GM12878 (cell line): Measurements from ENCODE around the gene KDM4C. TPM values are rescaled to one million over a fixed set of nuclear protein-coding genes. Genes with fewer than 3 reads are reported as not detected.

ENCODE experiments used
- ATAC-seq: fragments of 200-7000 bp; cut with Tn5 transposase; 3 replicates; pipeline ENCODE4 v1.9.1; 2020; ENCODE audit warnings: mild to moderate bottlenecking, moderate library complexity
- BruUV-seq: library from RNA; stranded (reverse); fragments of 400-500 nt; replicated peaks from 2 replicates; lab custom pipeline; 2021; lab: Mats Ljungman, UMichigan
- CTCF ChIA-PET: fragments of 300-600 bp; sonication (Branson Sonifier 250); formaldehyde crosslinking; extraction: SDS; loops from one replicate; lab custom pipeline; 2021; ENCODE audit warnings: inconsistent platforms; lab: Yijun Ruan, JAX
- POLR2A ChIA-PET: fragments of 350-600 bp; formaldehyde crosslinking; extraction: SDS; loops from one replicate; lab custom pipeline; 2021; ENCODE audit warnings: inconsistent platforms; lab: Charles Lee
- RAD21 ChIA-PET: fragments of 300-600 bp; sonication (Branson Sonifier 250); formaldehyde crosslinking; loops from one replicate; lab custom pipeline; 2023; ENCODE audit warnings: antibody characterized with exemption; ENCODE audit not compliant: unreplicated experiment; lab: Charles Lee
- SMC1A ChIA-PET: fragments of 300-600 bp; sonication (Branson Sonifier 250); formaldehyde crosslinking; loops from one replicate; lab custom pipeline; 2023; ENCODE audit not compliant: unreplicated experiment, uncharacterized antibody; lab: Charles Lee
- DNase-seq: peaks from one replicate; pipeline ENCODE4 v3.0.0-alpha.2; 2011; ENCODE audit warnings: low read depth, low spot score
- FAIRE-seq: peaks from 3 replicates; lab custom pipeline; 2011; peaks lifted over from hg19 to GRCh38; lab: Jason Lieb, UNC
- H2AFZ ChIP-seq: 2 replicates; pipeline ENCODE4 v1.6.0; 2011; ENCODE audit warnings: low read depth, low read length, control low read depth; ENCODE audit not compliant: control insufficient read depth
- H3K27ac ChIP-seq: 2 replicates; pipeline ENCODE4 v1.5.1; 2011; ENCODE audit warnings: control low read depth; ENCODE audit not compliant: control insufficient read depth, insufficient read depth
- H3K27me3 ChIP-seq, 2 experiments: replicated peaks in 1 of 2; 2 replicates each; pipeline versions ENCODE4 v1.6.0 to v1.6.1; 2011; ENCODE audit warnings: low read length in 1 of 2; ENCODE audit not compliant: control insufficient read depth in 2 of 2, insufficient read depth in 2 of 2
- H3K36me3 ChIP-seq, 2 experiments: 2 replicates each; pipeline ENCODE4 v1.5.1; 2011; ENCODE audit warnings: low read length in 1 of 2; ENCODE audit not compliant: control insufficient read depth in 2 of 2, insufficient read depth in 2 of 2
- H3K4me1 ChIP-seq: 2 replicates; pipeline ENCODE4 v1.6.1; 2011; ENCODE audit warnings: mild to moderate bottlenecking, low read length, moderate library complexity, mixed read lengths; ENCODE audit not compliant: control insufficient read depth, insufficient read depth
- H3K4me2 ChIP-seq: 2 replicates; pipeline ENCODE4 v1.6.0; 2011; ENCODE audit warnings: control low read depth; ENCODE audit not compliant: control insufficient read depth, insufficient read depth
- H3K4me3 ChIP-seq: fragments of 200-600 bp; sonication (generic); 2 replicates; pipeline ENCODE4 v1.5.1; 2016
- H3K79me2 ChIP-seq: 2 replicates; pipeline ENCODE4 v1.6.0; 2011; ENCODE audit warnings: low read length; ENCODE audit not compliant: control insufficient read depth, insufficient read depth
- H3K9ac ChIP-seq: 2 replicates; pipeline ENCODE4 v1.8.0; 2011; ENCODE audit warnings: low read length, control low read depth, mixed read lengths; ENCODE audit not compliant: control insufficient read depth, insufficient read depth
- H3K9me3 ChIP-seq: replicated peaks from 3 replicates; pipeline ENCODE4 v1.5.1; 2011; ENCODE audit warnings: mild to moderate bottlenecking, low read length; ENCODE audit not compliant: control insufficient read depth, insufficient read depth
- H4K20me1 ChIP-seq: 2 replicates; pipeline ENCODE4 v1.6.0; 2011; ENCODE audit not compliant: control insufficient read depth, insufficient read depth
- CBFB ChIP-seq: IDR thresholded peaks from 2 replicates; pipeline ENCODE4 v1.6.1; 2016; ENCODE audit warnings: antibody characterized with exemption, low read depth
- CBX3 ChIP-seq: fragments of 200-600 bp; sonication (generic); IDR thresholded peaks from 2 replicates; pipeline ENCODE4 v1.6.1; 2016; ENCODE audit warnings: low read depth, borderline replicate concordance
- CREM ChIP-seq: IDR thresholded peaks from 2 replicates; pipeline ENCODE4 v1.6.1; 2014; ENCODE audit warnings: antibody characterized with exemption, low read depth
- EGR1 ChIP-seq, 2 experiments: IDR thresholded peaks; 1 replicate in 1 of 2; 2 replicates in 1 of 2; pipeline ENCODE4 v1.6.1; 2011 to 2012; ENCODE audit warnings: low read depth in 2 of 2, low read length in 2 of 2, borderline replicate concordance in 1 of 2, mild to moderate bottlenecking in 1 of 2, moderate library complexity in 1 of 2
- EP300 ChIP-seq, 2 experiments: fragments of 150-350 bp in 1 of 2; IDR thresholded peaks; 2 replicates each; pipeline ENCODE4 v1.6.1; 2011 to 2012; ENCODE audit warnings: low read depth in 2 of 2, low read length in 2 of 2, borderline replicate concordance in 1 of 2, improper control_type of control experiment in 1 of 2, inconsistent platforms in 1 of 2; ENCODE audit not compliant: control insufficient read depth in 1 of 2
- FOXM1 ChIP-seq: IDR thresholded peaks from 2 replicates; pipeline ENCODE4 v1.6.1; 2012; ENCODE audit warnings: low read depth, mild to moderate bottlenecking, inconsistent platforms, low read length, moderate library complexity
- HDAC2 ChIP-seq: fragments of 200-600 bp; sonication (generic); IDR thresholded peaks from 2 replicates; pipeline ENCODE4 v1.6.1; 2017
- HDGF ChIP-seq: fragments of 450-650 bp; IDR thresholded peaks from 2 replicates; pipeline ENCODE4 v1.6.1; 2016; ENCODE audit warnings: antibody characterized with exemption
- MXI1 ChIP-seq: fragments of 150-350 bp; IDR thresholded peaks from 2 replicates; pipeline ENCODE4 v1.6.1; 2011; ENCODE audit warnings: low read depth, mild to moderate bottlenecking, inconsistent platforms, low read length, improper control_type of control experiment
- PAX8 ChIP-seq: fragments of 450-650 bp; IDR thresholded peaks from 2 replicates; pipeline ENCODE4 v1.6.1; 2017; ENCODE audit warnings: mild to moderate bottlenecking, moderate library complexity
- POU2F2 ChIP-seq: IDR thresholded peaks from 3 replicates; pipeline ENCODE4 v1.6.1; 2011; ENCODE audit warnings: low read depth, mild to moderate bottlenecking, low read length, borderline replicate concordance
- RAD51 ChIP-seq: fragments of 450-650 bp; IDR thresholded peaks from 2 replicates; pipeline ENCODE4 v1.6.1; 2016; ENCODE audit warnings: moderate library complexity, mild to moderate bottlenecking, inconsistent platforms
- RB1 ChIP-seq: fragments of 450-650 bp; formaldehyde crosslinking; IDR thresholded peaks from 2 replicates; pipeline ENCODE4 v1.6.1; 2017; ENCODE audit warnings: mild to moderate bottlenecking, borderline replicate concordance
- RFX5 ChIP-seq: IDR thresholded peaks from 2 replicates; pipeline ENCODE4 v1.6.1; 2011; ENCODE audit warnings: low read depth, low read length, improper control_type of control experiment
- WGBS: methylation state at CpG from one replicate; pipeline ENCODE4 v1.1.6; 2016; ENCODE audit warnings: low lambda C conversion rate; ENCODE audit not compliant: insufficient replicate concordance, insufficient coverage; ENCODE audit errors: missing lambda C conversion rate; 5-methylcytosine and 5-hydroxymethylcytosine counted together
- in situ Hi-C: fragments of 300-500 bp; cut with MboI; formaldehyde crosslinking; loops from 9 replicates; pipeline ENCODE4 v1.14.3; 2018; ENCODE audit warnings: mixed read lengths
- intact Hi-C: fragments of 100-400 bp; cut with micrococcal nuclease; formaldehyde crosslinking; loops from one replicate; pipeline ENCODE4 v1.14.2; 2022; ENCODE audit not compliant: unreplicated experiment
- polyA plus RNA-seq, 11 experiments: library from polyadenylated mRNA; depleted of rRNA in 4 of 11; unstranded in 6 of 11; stranded (reverse) in 5 of 11; fragments of >200 nt; fragmentation: Nextera tagmentation in 4 of 11; fragmentation: Illumina TruSeq in 1 of 11; extraction: Ambion mirVana in 4 of 11; extraction: Trizol in 1 of 11; gene quantifications; 1 replicate in 1 of 11; 2 replicates in 10 of 11; pipeline versions ENCODE4 v1.2.1 to v1.2.3, GENCODE V29; 2011 to 2016; ENCODE audit warnings: inconsistent platforms in 2 of 11, missing spikeins in 2 of 11, low read depth in 1 of 11
- total RNA-seq, 4 experiments: library from RNA; depleted of rRNA in 3 of 4; stranded (reverse); fragments of >200 nt in 3 of 4; fragmentation: Illumina TruSeq in 1 of 4; extraction: Trizol in 1 of 4; gene quantifications; 2 replicates each; pipeline versions ENCODE4 v1.2.1 to v1.2.3, GENCODE V29; 2013 to 2021
- TF ChIP-seq, protein P1 (sequence below): fragments of 450-650 bp; IDR thresholded peaks from 2 replicates; pipeline ENCODE4 v1.6.1; 2016; ENCODE audit warnings: mild to moderate bottlenecking
- TF ChIP-seq, protein P2 (sequence below): fragments of 450-650 bp; IDR thresholded peaks from 2 replicates; pipeline ENCODE4 v1.6.1; 2018; ENCODE audit warnings: mild to moderate bottlenecking, low read depth, moderate library complexity; ENCODE audit not compliant: partially characterized antibody
- TF ChIP-seq, protein P3 (sequence below): fragments of 450-650 bp; IDR thresholded peaks from 2 replicates; pipeline ENCODE4 v1.6.1; 2017; ENCODE audit warnings: mild to moderate bottlenecking
- TF ChIP-seq, protein P4 (sequence below): fragments of 450-650 bp; IDR thresholded peaks from 2 replicates; pipeline ENCODE4 v1.6.1; 2017; ENCODE audit warnings: mild to moderate bottlenecking, low read depth, inconsistent platforms; ENCODE audit not compliant: poor library complexity, severe bottlenecking

KDM4C gene
- total and polyA plus RNA-seq, 10 of the 15 experiments (the other 5 are each of a cell fraction or from before 2014, with no cell fraction given), result 6.8 to 41.2 (median 20.1) TPM

DNA sequence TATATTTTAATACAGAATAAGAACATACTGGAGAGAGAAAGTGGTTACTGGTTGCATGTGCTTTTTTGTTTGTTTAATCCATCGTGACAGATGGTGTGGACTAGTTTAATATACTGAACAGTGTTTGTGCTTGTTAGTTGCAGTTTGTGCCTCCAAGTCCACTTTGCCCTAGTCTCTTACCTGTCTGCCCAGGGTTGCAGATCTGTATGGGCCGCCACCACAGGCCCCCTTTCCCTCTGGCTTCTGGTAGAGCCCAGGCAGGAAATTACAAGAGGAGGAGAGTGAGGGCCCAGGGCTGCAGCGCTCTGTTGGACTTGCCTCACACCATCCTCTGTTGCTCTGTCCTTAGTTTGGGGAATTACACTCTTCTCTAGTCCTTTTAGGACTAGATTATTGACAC, 166.4 kb downstream of the KDM4C start:
- Histone ChIP-seq H3K27ac (no peak overlapping the region), H3K4me1 (peaks cover 6% of the 10 kb centered on the region; the same call in 1 of the 2 replicates), H3K4me2 (no peak overlapping the region), H3K9ac (no peak overlapping the region), H4K20me1 (no peaks in the 10 kb centered on the region), H2AFZ (no peak overlapping the region), H3K9me3 (no peaks in the 10 kb centered on the region; the same call in 2 of the 3 replicates), H3K79me2 (no peaks in the 10 kb centered on the region; the same call in 1 of the 2 replicates), H3K27me3 (no peaks in the 10 kb centered on the region), H3K4me3 (no peak overlapping the region), H3K36me3 (peaks cover 0 to 3% of the 10 kb centered on the region in 2 experiments; a peak in 1 of 4 replicates)
- no peak for DNase-seq
- BruUV-seq, result no TSS peak
- SMC1A ChIA-PET, result interaction anchor here (1.0 to 1.6 kb wide), 2 partner anchors 8 to 12 kb away, joined by 3 read pairs; no protein-coding TSS in a partner anchor
- POLR2A ChIA-PET, result no interaction called here
- WGBS, result 83% methylated on average over 3 of the region's 3 CpGs
- in situ Hi-C loops, result loop anchor here (25.0 kb wide), 2 partner anchors 613 to 863 kb away; partner anchors contain the start of gene DMAC1
- CTCF ChIA-PET, result no interaction called here
- intact Hi-C loops, result no loop called here
- RAD21 ChIA-PET, result no interaction called here
- ATAC-seq, result no peak
- no peak for FAIRE-seq
- TF ChIP-seq, protein P1, sequence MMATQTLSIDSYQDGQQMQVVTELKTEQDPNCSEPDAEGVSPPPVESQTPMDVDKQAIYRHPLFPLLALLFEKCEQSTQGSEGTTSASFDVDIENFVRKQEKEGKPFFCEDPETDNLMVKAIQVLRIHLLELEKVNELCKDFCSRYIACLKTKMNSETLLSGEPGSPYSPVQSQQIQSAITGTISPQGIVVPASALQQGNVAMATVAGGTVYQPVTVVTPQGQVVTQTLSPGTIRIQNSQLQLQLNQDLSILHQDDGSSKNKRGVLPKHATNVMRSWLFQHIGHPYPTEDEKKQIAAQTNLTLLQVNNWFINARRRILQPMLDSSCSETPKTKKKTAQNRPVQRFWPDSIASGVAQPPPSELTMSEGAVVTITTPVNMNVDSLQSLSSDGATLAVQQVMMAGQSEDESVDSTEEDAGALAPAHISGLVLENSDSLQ, result no peak
- TF ChIP-seq POU2F2, result no peak
- no peak for TF ChIP-seq RFX5
- TF ChIP-seq HDAC2, result no peak
- TF ChIP-seq MXI1, result no peak
- TF ChIP-seq RAD51, result no peak
- no peak for TF ChIP-seq PAX8
- no peak for TF ChIP-seq FOXM1
- TF ChIP-seq CBFB, result no peak
- TF ChIP-seq, protein P2, sequence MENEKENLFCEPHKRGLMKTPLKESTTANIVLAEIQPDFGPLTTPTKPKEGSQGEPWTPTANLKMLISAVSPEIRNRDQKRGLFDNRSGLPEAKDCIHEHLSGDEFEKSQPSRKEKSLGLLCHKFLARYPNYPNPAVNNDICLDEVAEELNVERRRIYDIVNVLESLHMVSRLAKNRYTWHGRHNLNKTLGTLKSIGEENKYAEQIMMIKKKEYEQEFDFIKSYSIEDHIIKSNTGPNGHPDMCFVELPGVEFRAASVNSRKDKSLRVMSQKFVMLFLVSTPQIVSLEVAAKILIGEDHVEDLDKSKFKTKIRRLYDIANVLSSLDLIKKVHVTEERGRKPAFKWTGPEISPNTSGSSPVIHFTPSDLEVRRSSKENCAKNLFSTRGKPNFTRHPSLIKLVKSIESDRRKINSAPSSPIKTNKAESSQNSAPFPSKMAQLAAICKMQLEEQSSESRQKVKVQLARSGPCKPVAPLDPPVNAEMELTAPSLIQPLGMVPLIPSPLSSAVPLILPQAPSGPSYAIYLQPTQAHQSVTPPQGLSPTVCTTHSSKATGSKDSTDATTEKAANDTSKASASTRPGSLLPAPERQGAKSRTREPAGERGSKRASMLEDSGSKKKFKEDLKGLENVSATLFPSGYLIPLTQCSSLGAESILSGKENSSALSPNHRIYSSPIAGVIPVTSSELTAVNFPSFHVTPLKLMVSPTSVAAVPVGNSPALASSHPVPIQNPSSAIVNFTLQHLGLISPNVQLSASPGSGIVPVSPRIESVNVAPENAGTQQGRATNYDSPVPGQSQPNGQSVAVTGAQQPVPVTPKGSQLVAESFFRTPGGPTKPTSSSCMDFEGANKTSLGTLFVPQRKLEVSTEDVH, result no peak
- TF ChIP-seq, protein P3, sequence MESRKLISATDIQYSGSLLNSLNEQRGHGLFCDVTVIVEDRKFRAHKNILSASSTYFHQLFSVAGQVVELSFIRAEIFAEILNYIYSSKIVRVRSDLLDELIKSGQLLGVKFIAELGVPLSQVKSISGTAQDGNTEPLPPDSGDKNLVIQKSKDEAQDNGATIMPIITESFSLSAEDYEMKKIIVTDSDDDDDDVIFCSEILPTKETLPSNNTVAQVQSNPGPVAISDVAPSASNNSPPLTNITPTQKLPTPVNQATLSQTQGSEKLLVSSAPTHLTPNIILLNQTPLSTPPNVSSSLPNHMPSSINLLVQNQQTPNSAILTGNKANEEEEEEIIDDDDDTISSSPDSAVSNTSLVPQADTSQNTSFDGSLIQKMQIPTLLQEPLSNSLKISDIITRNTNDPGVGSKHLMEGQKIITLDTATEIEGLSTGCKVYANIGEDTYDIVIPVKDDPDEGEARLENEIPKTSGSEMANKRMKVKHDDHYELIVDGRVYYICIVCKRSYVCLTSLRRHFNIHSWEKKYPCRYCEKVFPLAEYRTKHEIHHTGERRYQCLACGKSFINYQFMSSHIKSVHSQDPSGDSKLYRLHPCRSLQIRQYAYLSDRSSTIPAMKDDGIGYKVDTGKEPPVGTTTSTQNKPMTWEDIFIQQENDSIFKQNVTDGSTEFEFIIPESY, result no peak
- TF ChIP-seq, protein P4, sequence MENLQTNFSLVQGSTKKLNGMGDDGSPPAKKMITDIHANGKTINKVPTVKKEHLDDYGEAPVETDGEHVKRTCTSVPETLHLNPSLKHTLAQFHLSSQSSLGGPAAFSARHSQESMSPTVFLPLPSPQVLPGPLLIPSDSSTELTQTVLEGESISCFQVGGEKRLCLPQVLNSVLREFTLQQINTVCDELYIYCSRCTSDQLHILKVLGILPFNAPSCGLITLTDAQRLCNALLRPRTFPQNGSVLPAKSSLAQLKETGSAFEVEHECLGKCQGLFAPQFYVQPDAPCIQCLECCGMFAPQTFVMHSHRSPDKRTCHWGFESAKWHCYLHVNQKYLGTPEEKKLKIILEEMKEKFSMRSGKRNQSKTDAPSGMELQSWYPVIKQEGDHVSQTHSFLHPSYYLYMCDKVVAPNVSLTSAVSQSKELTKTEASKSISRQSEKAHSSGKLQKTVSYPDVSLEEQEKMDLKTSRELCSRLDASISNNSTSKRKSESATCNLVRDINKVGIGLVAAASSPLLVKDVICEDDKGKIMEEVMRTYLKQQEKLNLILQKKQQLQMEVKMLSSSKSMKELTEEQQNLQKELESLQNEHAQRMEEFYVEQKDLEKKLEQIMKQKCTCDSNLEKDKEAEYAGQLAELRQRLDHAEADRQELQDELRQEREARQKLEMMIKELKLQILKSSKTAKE, result no peak
- no peak for TF ChIP-seq HDGF
- TF ChIP-seq CREM, result no peak
- no peak for TF ChIP-seq RB1
- no peak for TF ChIP-seq EP300 (IDR thresholded peaks at IDR 0.05; ENCODE audit: borderline replicate concordance in 1 of 2, control insufficient read depth in 1 of 2, low read depth in 2 of 2, low read length in 2 of 2)
- no peak for TF ChIP-seq CBX3
- no peak for TF ChIP-seq EGR1 (IDR thresholded peaks at IDR 0.05; ENCODE audit: borderline replicate concordance in 1 of 2, low read depth in 2 of 2, low read length in 2 of 2)
